Right lobe of liver (tissue), 6 donors: ENCODE measurements around the gene SLC22A16. TPM values are rescaled to one million over a fixed set of nuclear protein-coding genes. Genes with fewer than 3 reads are reported as not detected.
"Not testable (repeated sequence)": the region's sequence is repeated elsewhere in the genome, so short reads cannot be mapped to it uniquely, and the experiment has no call there.

Experiments used
- ATAC-seq, 4 donors: fragments of 200-7000 bp; cut with Tn5 transposase; one replicate each; pipeline ENCODE4 v1.9.1; 2020; ENCODE audit warnings: mild to moderate bottlenecking in 4 of 4, moderate library complexity in 4 of 4
- DNase-seq, 3 donors: peaks; one replicate each; pipeline ENCODE4 v3.0.0-alpha.2; 2020
- H3K27ac ChIP-seq, 3 donors: fragments of 200-600 bp; one replicate each; pipeline ENCODE4 v1.8.0; 2022
- H3K27me3 ChIP-seq, 2 donors: fragments of 200-600 bp; one replicate each; pipeline ENCODE4 v1.8.0; 2022
- H3K36me3 ChIP-seq, 4 donors: fragments of 200-600 bp; sonication (generic) in 1 of 4; one replicate each; pipeline versions ENCODE4 v1.5.1 to v1.8.0; 2017 to 2022; ENCODE audit warnings: control low read depth in 1 of 4
- H3K4me1 ChIP-seq, 4 donors: fragments of 200-600 bp; sonication (generic) in 1 of 4; one replicate each; pipeline versions ENCODE4 v1.5.1 to v1.8.0; 2017 to 2022; ENCODE audit warnings: control low read depth in 1 of 4
- H3K4me3 ChIP-seq, 3 donors: fragments of 200-600 bp; one replicate each; pipeline ENCODE4 v1.8.0; 2022
- H3K9me3 ChIP-seq, 4 donors: fragments of 200-600 bp; sonication (generic) in 1 of 4; one replicate each; pipeline versions ENCODE4 v1.5.1 to v1.8.0; 2017 to 2022; ENCODE audit warnings: control low read depth in 1 of 4
- POLR2A ChIP-seq: fragments of 450-650 bp; IDR thresholded peaks from one replicate; pipeline ENCODE4 v1.6.1; 2017; ENCODE audit warnings: antibody characterized with exemption, mild to moderate bottlenecking
- WGBS: methylation state at CpG from one replicate; pipeline ENCODE4 v1.1.6; 2018; ENCODE audit warnings: low coverage, low lambda C conversion rate; ENCODE audit not compliant: insufficient coverage; ENCODE audit errors: missing lambda C conversion rate; 5-methylcytosine and 5-hydroxymethylcytosine counted together
- intact Hi-C, 2 donors: fragments of 100-400 bp; cut with DNase I; formaldehyde crosslinking; loops; one replicate each; pipeline versions ENCODE4 v1.11.2 to v1.14.1; 2022
- total RNA-seq, 6 experiments: library from RNA; depleted of rRNA in 2 of 6; stranded (reverse); fragments of >200 nt in 2 of 6; fragmentation: NEBNext Ultra II Directional in 3 of 6; extraction: Animal tissue kit (Norgen Biotek cat#: 25700) in 3 of 6; gene quantifications; one replicate each; pipeline versions ENCODE4 v1.1.0 to v1.2.4, GENCODE V29; 2016 to 2023
- TF ChIP-seq, protein P1 (sequence below), 4 donors: fragments of 200-600 bp in 3 of 4; fragments of 450-650 bp in 1 of 4; IDR thresholded peaks; one replicate each; pipeline versions ENCODE4 v1.5.1 to v1.8.0; 2016 to 2022; ENCODE audit warnings: antibody characterized with exemption in 4 of 4, mild to moderate bottlenecking in 2 of 4
- donor health status: DM: no; HTN: yes; CAD: no.
- donor health status: DM: no; HTN: no; CAD: no.
- donor health status: DM: no; HTN: no; CAD: no.
- donor health status: DM: no; HTN: yes; CAD: no.
- donor health status: DM: no; HTN: yes; CAD: no.

The SLC22A16 gene
- total RNA-seq, 6 experiments from 2014 or later: 0.11 to 0.44 (median 0.31) TPM; not detected in 3

GRCh38 chr6:110491644-110492317, 15.4 kb upstream of the SLC22A16 start:
- 74% methylated on average over 7 of the region's 7 CpGs for WGBS
- no peak overlapping the region for H3K27ac ChIP-seq
- no peaks in the 10 kb centered on the region for H3K9me3 ChIP-seq
- no peak overlapping the region for H3K4me3 ChIP-seq
- H3K4me1 ChIP-seq: no peaks in the 10 kb centered on the region
- DNase-seq (no peak), ATAC-seq (no peak)
- H3K27me3 ChIP-seq: no peaks in the 10 kb centered on the region
- no peak for TF ChIP-seq POLR2A
- TF ChIP-seq, protein P1, sequence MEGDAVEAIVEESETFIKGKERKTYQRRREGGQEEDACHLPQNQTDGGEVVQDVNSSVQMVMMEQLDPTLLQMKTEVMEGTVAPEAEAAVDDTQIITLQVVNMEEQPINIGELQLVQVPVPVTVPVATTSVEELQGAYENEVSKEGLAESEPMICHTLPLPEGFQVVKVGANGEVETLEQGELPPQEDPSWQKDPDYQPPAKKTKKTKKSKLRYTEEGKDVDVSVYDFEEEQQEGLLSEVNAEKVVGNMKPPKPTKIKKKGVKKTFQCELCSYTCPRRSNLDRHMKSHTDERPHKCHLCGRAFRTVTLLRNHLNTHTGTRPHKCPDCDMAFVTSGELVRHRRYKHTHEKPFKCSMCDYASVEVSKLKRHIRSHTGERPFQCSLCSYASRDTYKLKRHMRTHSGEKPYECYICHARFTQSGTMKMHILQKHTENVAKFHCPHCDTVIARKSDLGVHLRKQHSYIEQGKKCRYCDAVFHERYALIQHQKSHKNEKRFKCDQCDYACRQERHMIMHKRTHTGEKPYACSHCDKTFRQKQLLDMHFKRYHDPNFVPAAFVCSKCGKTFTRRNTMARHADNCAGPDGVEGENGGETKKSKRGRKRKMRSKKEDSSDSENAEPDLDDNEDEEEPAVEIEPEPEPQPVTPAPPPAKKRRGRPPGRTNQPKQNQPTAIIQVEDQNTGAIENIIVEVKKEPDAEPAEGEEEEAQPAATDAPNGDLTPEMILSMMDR (IDR thresholded peaks at IDR 0.05): no peak
- intact Hi-C loops: no loop called here
- no peaks in the 10 kb centered on the region for H3K36me3 ChIP-seq

DNA sequence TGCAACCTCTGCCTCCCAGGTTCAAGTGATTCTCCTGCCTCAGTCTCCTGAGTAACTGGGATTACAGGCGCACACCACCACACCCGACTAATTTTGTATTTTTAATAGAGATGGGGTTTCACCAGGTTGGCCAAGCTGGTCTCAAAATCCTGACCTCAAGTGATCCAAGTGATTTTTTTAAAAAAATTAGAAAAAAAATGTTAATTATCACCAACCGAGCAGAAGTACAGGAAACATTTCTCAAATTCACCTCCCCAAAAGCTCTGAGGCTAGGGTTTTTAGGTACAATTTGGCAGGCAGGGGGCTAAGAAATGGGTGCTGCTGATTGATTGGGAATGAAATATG, 14.9 kb upstream of the SLC22A16 start:
- H3K36me3 ChIP-seq: no peaks in the 10 kb centered on the region
- intact Hi-C loops: no loop called here
- ATAC-seq (no peak), DNase-seq (no peak)
- no peak overlapping the region for H3K27ac ChIP-seq
- WGBS: 93% methylated on average over 3 of the region's 3 CpGs
- H3K27me3 ChIP-seq: no peaks in the 10 kb centered on the region
- H3K4me1 ChIP-seq: no peaks in the 10 kb centered on the region
- H3K9me3 ChIP-seq: no peaks in the 10 kb centered on the region
- H3K4me3 ChIP-seq: no peak overlapping the region
- no peak for TF ChIP-seq POLR2A
- TF ChIP-seq, protein P1 (IDR thresholded peaks at IDR 0.05): no peak

DNA sequence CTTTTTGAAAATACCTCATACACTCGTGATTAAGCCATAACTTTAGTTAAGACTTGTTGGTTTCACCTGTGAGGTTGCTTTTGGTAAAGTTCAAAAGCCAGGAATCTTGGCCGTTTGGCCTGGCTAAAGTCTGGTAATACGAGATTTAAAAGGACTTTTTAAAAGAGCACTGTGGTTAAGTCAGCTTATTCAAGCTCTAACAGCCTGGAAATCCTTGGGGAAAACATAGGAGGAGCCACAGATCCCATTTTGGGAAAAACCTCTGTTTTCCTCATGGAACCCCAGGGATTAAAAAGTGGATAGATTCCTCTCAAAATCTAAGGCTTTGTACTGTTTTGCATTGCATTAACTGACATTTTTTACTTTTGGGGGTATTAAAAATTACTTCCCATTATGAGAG, 13.7 kb upstream of the SLC22A16 start:
- ATAC-seq (no peak), DNase-seq (no peak)
- no peak for TF ChIP-seq POLR2A
- TF ChIP-seq, protein P1 (IDR thresholded peaks at IDR 0.05): no peak
- Histone ChIP-seq H3K4me1 (no peaks in the 10 kb centered on the region), H3K4me3 (no peak overlapping the region), H3K27ac (no peak overlapping the region), H3K9me3 (no peaks in the 10 kb centered on the region), H3K27me3 (no peaks in the 10 kb centered on the region), H3K36me3 (no peaks in the 10 kb centered on the region)
- WGBS: 27% methylated on average over 3 of the region's 3 CpGs
- intact Hi-C loops: no loop called here

- no peak for ATAC-seq
- no peaks in the 10 kb centered on the region for H3K9me3 ChIP-seq
- 92% methylated on average over 6 of the region's 6 CpGs for WGBS
- H3K4me1 ChIP-seq: no peaks in the 10 kb centered on the region
- H3K27me3 ChIP-seq: no peaks in the 10 kb centered on the region
- H3K36me3 ChIP-seq: no peaks in the 10 kb centered on the region
- TF ChIP-seq, protein P1 (IDR thresholded peaks at IDR 0.05): no peak
- TF ChIP-seq POLR2A: no peak
- no peak for DNase-seq
- intact Hi-C loops: no loop called here
- H3K27ac ChIP-seq: no peak overlapping the region
- no peak overlapping the region for H3K4me3 ChIP-seq
These were observed 12.3 kb upstream of the SLC22A16 start for GRCh38 chr6:110488606-110489190.

- DNase-seq, H3K27ac ChIP-seq, H3K4me1 ChIP-seq, H3K9me3 ChIP-seq, H3K36me3 ChIP-seq, intact Hi-C loops, H3K4me3 ChIP-seq, H3K27me3 ChIP-seq, ATAC-seq: not testable (repeated sequence)
- 67% methylated on average over 1 of the region's 3 CpGs for WGBS
These were observed 11.6 kb upstream of the SLC22A16 start for GRCh38 chr6:110487968-110488381.
